HCT116 (cell line): ENCODE data around the gene PIGX. TPM values are rescaled to one million over a fixed set of nuclear protein-coding genes. Genes with fewer than 3 reads are reported as not detected.

Experiments used
- ATAC-seq: fragments of 200-7000 bp; cut with Tn5 transposase; 2 replicates; pipeline ENCODE4 v1.9.1; 2020; ENCODE audit warnings: mild to moderate bottlenecking, moderate library complexity
- BruUV-seq: library from RNA; stranded (reverse); fragments of 400-500 nt; replicated peaks from 2 replicates; lab custom pipeline; 2021; lab: Mats Ljungman, UMichigan
- CTCF ChIA-PET: fragments of 300-600 bp; sonication (Branson Sonifier 250); formaldehyde crosslinking; loops from one replicate; lab custom pipeline; 2021; ENCODE audit warnings: antibody characterized with exemption; lab: Charles Lee
- POLR2A ChIA-PET: fragments of 300-600, 350-600 bp; sonication (Branson Sonifier 250); formaldehyde crosslinking; loops from one replicate; lab custom pipeline; 2021; ENCODE audit warnings: antibody characterized with exemption; lab: Charles Lee
- RAD21 ChIA-PET, 2 experiments: fragments of 300-600 bp; sonication (Branson Sonifier 250); formaldehyde crosslinking; loops; one replicate each; lab custom pipeline; 2023; ENCODE audit warnings: low total read pairs in 2 of 2; ENCODE audit not compliant: uncharacterized antibody in 2 of 2, unreplicated experiment in 2 of 2, low non-redundant PET in 1 of 2; lab: Charles Lee
- DNase-seq: peaks from one replicate; pipeline ENCODE4 v3.0.0-alpha.2; 2010; ENCODE audit warnings: low read depth, low spot score
- H2AFZ ChIP-seq: fragments of 200-600 bp; shearing (Covaris generic), sonication (generic); 2 replicates; pipeline ENCODE4 v1.6.1; 2017; ENCODE audit warnings: low read depth, mixed run types, mixed read lengths, antibody characterized with exemption, low read length; ENCODE audit not compliant: poor library complexity, severe bottlenecking
- H3K27ac ChIP-seq: 2 replicates; pipeline ENCODE4 v1.5.1; 2012; ENCODE audit warnings: low read depth, low read length
- H3K27me3 ChIP-seq: fragments of 200-600 bp; sonication (generic); 2 replicates; pipeline ENCODE4 v1.6.1; 2016; ENCODE audit warnings: mixed run types, low read length, mixed read lengths; ENCODE audit not compliant: insufficient read depth
- H3K36me3 ChIP-seq, 2 experiments: fragments of 200-500 bp in 1 of 2; fragments of 200-600 bp in 1 of 2; sonication (Bioruptor generic) in 1 of 2; sonication (generic) in 1 of 2; 2 replicates each; pipeline versions ENCODE4 v1.5.1 to v1.6.1; 2014 to 2016; ENCODE audit warnings: low read length in 2 of 2, inconsistent platforms in 1 of 2, mixed read lengths in 1 of 2, mixed run types in 1 of 2; ENCODE audit not compliant: insufficient read depth in 2 of 2, control insufficient read depth in 1 of 2
- H3K4me1 ChIP-seq, 2 experiments: fragments of 200-600 bp in 1 of 2; sonication (generic) in 1 of 2; 2 replicates each; pipeline versions ENCODE4 v1.5.1 to v1.6.1; 2012 to 2017; ENCODE audit warnings: low read length in 2 of 2, inconsistent platforms in 1 of 2, mild to moderate bottlenecking in 1 of 2, mixed read lengths in 1 of 2, mixed run types in 1 of 2, moderate library complexity in 1 of 2; ENCODE audit not compliant: insufficient read depth in 2 of 2, control insufficient read depth in 1 of 2
- H3K4me2 ChIP-seq: fragments of 200-600 bp; sonication (generic); 2 replicates; pipeline ENCODE4 v1.6.1; 2017; ENCODE audit warnings: mixed run types, low read length, mixed read lengths
- H3K4me3 ChIP-seq, 2 experiments: fragments of 200-600 bp in 1 of 2; sonication (generic) in 1 of 2; replicated peaks in 1 of 2; 2 replicates each; pipeline ENCODE4 v1.5.1; 2011 to 2016; ENCODE audit warnings: low read length in 2 of 2, control low read depth in 1 of 2, low read depth in 1 of 2, mild to moderate bottlenecking in 1 of 2, mixed read lengths in 1 of 2, mixed run types in 1 of 2
- H3K79me2 ChIP-seq: fragments of 200-600 bp; sonication (generic); 2 replicates; pipeline ENCODE4 v1.6.1; 2017; ENCODE audit warnings: mild to moderate bottlenecking, mixed run types, low read length, moderate library complexity, mixed read lengths; ENCODE audit not compliant: insufficient read depth
- H3K9ac ChIP-seq: fragments of 200-600 bp; sonication (generic); 2 replicates; pipeline ENCODE4 v1.6.1; 2016; ENCODE audit warnings: low read length, mixed read lengths
- H3K9me2 ChIP-seq: fragments of 200-600 bp; sonication (generic), shearing (Covaris generic); 2 replicates; pipeline ENCODE4 v1.6.1; 2017; ENCODE audit warnings: mixed run types, mild to moderate bottlenecking, moderate library complexity; ENCODE audit not compliant: insufficient read depth
- H3K9me3 ChIP-seq, 2 experiments: fragments of 200-500 bp in 1 of 2; fragments of 200-600 bp in 1 of 2; sonication (Bioruptor generic) in 1 of 2; sonication (generic) in 1 of 2; 2 replicates each; pipeline ENCODE4 v1.6.1; 2014 to 2017; ENCODE audit warnings: low read length in 2 of 2, mixed read lengths in 2 of 2, inconsistent platforms in 1 of 2, low read depth in 1 of 2, mild to moderate bottlenecking in 1 of 2, mixed run types in 1 of 2, moderate library complexity in 1 of 2; ENCODE audit not compliant: control insufficient read depth in 1 of 2, insufficient read depth in 1 of 2
- H4K20me1 ChIP-seq: fragments of 200-600 bp; sonication (generic), shearing (Covaris generic); 2 replicates; pipeline ENCODE4 v1.6.1; 2017; ENCODE audit warnings: mixed run types, mild to moderate bottlenecking, moderate library complexity; ENCODE audit not compliant: insufficient read depth
- POLR2AphosphoS5 ChIP-seq: IDR thresholded peaks from 2 replicates; pipeline ENCODE4 v1.6.1; 2011; ENCODE audit warnings: mild to moderate bottlenecking, low read depth, low read length, moderate library complexity
- SIN3A ChIP-seq: IDR thresholded peaks from 2 replicates; pipeline ENCODE4 v1.6.1; 2012; ENCODE audit warnings: low read depth
- SP1 ChIP-seq: IDR thresholded peaks from 2 replicates; pipeline ENCODE4 v1.6.1; 2012; ENCODE audit warnings: low read depth
- TCF7L2 ChIP-seq: IDR thresholded peaks from 2 replicates; pipeline ENCODE4 v1.7.0; 2011; ENCODE audit warnings: borderline replicate concordance, inconsistent platforms; ENCODE audit not compliant: insufficient read depth, insufficient read length; ENCODE audit errors: extremely low read depth
- YY1 ChIP-seq: IDR thresholded peaks from 2 replicates; pipeline ENCODE4 v1.6.1; 2011; ENCODE audit warnings: low read length, low read depth, moderate library complexity, mild to moderate bottlenecking; ENCODE audit not compliant: insufficient replicate concordance; ENCODE audit errors: extremely low read depth
- ZFX ChIP-seq: fragments of 450-650 bp; IDR thresholded peaks from 2 replicates; pipeline ENCODE4 v1.6.1; 2017
- intact Hi-C: fragments of 100-400 bp; cut with micrococcal nuclease; formaldehyde crosslinking; loops from 2 replicates; pipeline ENCODE4 v1.10.0; 2022
- total RNA-seq: library from RNA; stranded (reverse); gene quantifications from one replicate; pipeline ENCODE4 v1.2.1, GENCODE V29; 2021; ENCODE audit not compliant: unreplicated experiment
- TF ChIP-seq, protein P1 (sequence below), 3 experiments: fragments of 200-600 bp in 1 of 3; sonication (generic) in 1 of 3; IDR thresholded peaks in 2 of 3; conservative IDR thresholded peaks in 1 of 3; 2 replicates each; pipeline ENCODE4 v1.5.1; 2012 to 2017; ENCODE audit warnings: low read depth in 2 of 3, low read length in 2 of 3, antibody characterized with exemption in 1 of 3, borderline replicate concordance in 1 of 3, control low read depth in 1 of 3, mild to moderate bottlenecking in 1 of 3, mixed read lengths in 1 of 3, mixed run types in 1 of 3, moderate library complexity in 1 of 3; ENCODE audit not compliant: insufficient read depth in 1 of 3
- TF ChIP-seq, protein P2 (sequence below): IDR thresholded peaks from 2 replicates; pipeline ENCODE4 v1.6.1; 2012

PIGX gene
- total RNA-seq, 1 experiment from 2014 or later = 27.2 TPM

DNA sequence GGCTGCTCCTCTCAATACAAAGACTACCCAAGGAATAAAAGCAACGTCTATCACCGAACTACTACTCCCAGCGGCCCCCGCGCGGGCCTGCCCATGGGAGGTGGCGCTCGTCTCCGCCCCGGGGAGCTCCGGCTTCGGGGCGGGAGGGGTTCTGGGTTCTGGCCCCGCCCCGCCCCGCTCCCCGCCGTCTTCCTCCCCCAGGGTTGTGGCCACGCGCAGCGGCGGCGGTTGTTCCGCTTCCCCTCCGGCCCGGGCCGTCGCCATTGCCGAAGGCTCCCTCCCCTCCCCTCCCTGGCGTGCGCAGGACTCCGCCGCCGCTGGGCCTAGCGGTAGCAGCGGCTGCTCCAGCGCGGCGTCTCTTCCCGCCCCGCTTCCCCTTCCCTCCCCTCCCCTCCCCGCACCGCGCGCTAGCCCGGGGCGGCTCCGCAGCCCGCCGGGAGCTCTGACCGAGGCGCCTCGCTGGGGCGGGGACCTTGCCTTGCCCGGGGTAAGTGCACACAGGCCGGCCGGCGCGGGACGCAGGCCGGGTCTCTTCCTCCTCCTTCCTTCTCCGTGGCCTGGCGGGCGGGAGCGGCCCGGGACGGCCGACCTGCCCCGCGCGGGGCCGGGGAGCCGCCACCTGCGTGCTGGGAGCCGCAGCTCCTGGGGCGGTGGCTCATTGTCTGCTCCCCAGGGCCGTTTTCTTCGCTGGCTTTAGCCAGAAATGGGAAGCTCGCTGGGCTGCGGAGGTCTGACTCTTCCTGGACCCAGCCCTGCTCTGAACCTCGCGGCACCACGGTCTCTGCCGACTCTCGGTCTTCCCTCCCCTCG, 27.7 kb downstream of the PIGX start, which contains the start of gene PAK2:
Gene PAK2 (plus strand): TSS at position 187 of the 810 bp plus-strand sequence. CDS start 42,790 bp downstream, outside the sequence.
- intact Hi-C loops = no loop called here
- H3K9ac ChIP-seq = peak within 1 kb of the TSS; percentile 97
- DNase-seq = peak; percentile 67
- H4K20me1 ChIP-seq = peaks cover 6% of the 10 kb centered on the region; the same call in 1 of the 2 replicates
- no peak within 1 kb of the TSS for H2AFZ ChIP-seq
- H3K4me2 ChIP-seq = peak within 1 kb of the TSS; percentile 87
- H3K79me2 ChIP-seq = peaks cover 51% of the 10 kb centered on the region
- H3K4me1 ChIP-seq = peaks cover 3 to 11% of the 10 kb centered on the region in 2 experiments; a peak in 3 of 4 replicates
- RAD21 ChIA-PET = interaction anchor here in 1 of 2 experiments (0.6 kb wide), 1 partner anchor 54 kb away, joined by 4 read pairs; no protein-coding TSS in a partner anchor
- peak; percentile 87 for TF ChIP-seq YY1
- peak; percentile 90 for TF ChIP-seq POLR2AphosphoS5
- TF ChIP-seq, protein P1, sequence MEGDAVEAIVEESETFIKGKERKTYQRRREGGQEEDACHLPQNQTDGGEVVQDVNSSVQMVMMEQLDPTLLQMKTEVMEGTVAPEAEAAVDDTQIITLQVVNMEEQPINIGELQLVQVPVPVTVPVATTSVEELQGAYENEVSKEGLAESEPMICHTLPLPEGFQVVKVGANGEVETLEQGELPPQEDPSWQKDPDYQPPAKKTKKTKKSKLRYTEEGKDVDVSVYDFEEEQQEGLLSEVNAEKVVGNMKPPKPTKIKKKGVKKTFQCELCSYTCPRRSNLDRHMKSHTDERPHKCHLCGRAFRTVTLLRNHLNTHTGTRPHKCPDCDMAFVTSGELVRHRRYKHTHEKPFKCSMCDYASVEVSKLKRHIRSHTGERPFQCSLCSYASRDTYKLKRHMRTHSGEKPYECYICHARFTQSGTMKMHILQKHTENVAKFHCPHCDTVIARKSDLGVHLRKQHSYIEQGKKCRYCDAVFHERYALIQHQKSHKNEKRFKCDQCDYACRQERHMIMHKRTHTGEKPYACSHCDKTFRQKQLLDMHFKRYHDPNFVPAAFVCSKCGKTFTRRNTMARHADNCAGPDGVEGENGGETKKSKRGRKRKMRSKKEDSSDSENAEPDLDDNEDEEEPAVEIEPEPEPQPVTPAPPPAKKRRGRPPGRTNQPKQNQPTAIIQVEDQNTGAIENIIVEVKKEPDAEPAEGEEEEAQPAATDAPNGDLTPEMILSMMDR (IDR thresholded peaks at IDR 0.05 in 2 of 3, conservative IDR thresholded peaks at IDR 0.05 in 1 of 3; ENCODE audit: borderline replicate concordance in 1 of 3, insufficient read depth in 1 of 3, low read depth in 2 of 3, low read length in 2 of 3) = no peak
- no peak for TF ChIP-seq TCF7L2
- TF ChIP-seq, protein P2, sequence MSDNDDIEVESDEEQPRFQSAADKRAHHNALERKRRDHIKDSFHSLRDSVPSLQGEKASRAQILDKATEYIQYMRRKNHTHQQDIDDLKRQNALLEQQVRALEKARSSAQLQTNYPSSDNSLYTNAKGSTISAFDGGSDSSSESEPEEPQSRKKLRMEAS = peak; percentile 82
- peak; percentile 62; the same call in 1 of the 2 replicates for TF ChIP-seq SIN3A
- TF ChIP-seq SP1 = peak; percentile 63
- peak; percentile 91 for TF ChIP-seq ZFX
- TF ChIP-seq, all 23 proteins: peak for 6
- POLR2A ChIA-PET = interaction anchor here (0.7 to 1.3 kb wide), 10 partner anchors 9 to 668 kb away, joined by 3 to 5 read pairs (median 4); partner anchors contain the start of genes CEP19, PIGX and SENP5
- no peaks in the 10 kb centered on the region for H3K9me3 ChIP-seq
- peak within 1 kb of the TSS; percentile 62 to 100 for H3K4me3 ChIP-seq
- no peaks in the 10 kb centered on the region for H3K27me3 ChIP-seq
- BruUV-seq = no TSS peak
- peak; percentile 96 for ATAC-seq
- CTCF ChIA-PET = no interaction called here
- H3K27ac ChIP-seq = peak within 1 kb of the TSS; percentile 87
- H3K9me2 ChIP-seq = no peaks in the 10 kb centered on the region
- no peaks in the 10 kb centered on the region for H3K36me3 ChIP-seq
